ENCODE results near the gene RBM26.

Gene RBM26

DNA sequence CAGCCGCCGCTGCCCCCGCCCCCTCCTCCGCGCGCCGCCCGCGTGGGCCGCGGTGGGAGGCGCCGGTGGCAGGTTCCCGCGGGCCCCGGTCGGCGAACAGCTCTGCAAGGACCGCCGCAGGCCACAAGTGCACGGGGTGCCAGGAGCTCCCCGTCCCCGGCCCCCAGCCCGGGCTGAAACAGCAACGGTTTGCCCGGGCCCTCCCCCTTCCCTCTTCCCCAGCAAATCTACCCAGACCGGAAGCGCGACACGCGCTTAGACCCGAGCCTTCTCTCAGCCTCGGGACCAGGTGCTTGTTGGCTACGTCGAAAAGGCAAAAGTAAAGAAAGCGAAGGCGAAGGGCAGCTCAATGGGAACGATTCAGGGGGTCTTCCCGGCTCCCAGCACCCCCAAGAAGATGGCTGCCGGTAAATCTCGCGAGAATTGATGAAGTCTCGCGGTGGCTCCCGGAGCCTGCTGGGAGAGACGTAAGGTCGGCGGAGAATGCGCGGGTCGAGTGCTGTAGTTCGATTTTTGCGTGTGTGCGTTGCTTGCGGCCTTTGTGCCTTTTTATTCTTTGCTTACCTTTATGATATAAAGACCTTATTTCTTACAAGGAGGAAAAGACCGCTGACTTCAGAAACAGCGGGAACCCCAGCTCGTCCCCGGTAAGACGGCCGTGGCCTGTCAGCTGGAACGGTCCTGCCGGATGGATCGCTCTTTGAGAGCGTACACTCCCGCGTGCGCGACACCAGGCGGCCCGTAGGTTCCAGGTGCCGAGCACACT lies at the start of gene RBM26:
Gene RBM26 (minus strand): TSS at position 425 of the 766 bp plus-strand sequence. CDS start 481 bp downstream, outside the sequence.
- peak; percentile 83 for DNase-seq

- DNase-seq = no peak
These were observed 49.3 kb upstream of the RBM26 start for GRCh38 chr13:79455331-79455730.

- DNase-seq = no peak
These were observed 46.3 kb upstream of the RBM26 start for GRCh38 chr13:79452239-79452913.

- DNase-seq = no peak
These were observed 45.5 kb upstream of the RBM26 start for GRCh38 chr13:79451500-79451962.

DNA sequence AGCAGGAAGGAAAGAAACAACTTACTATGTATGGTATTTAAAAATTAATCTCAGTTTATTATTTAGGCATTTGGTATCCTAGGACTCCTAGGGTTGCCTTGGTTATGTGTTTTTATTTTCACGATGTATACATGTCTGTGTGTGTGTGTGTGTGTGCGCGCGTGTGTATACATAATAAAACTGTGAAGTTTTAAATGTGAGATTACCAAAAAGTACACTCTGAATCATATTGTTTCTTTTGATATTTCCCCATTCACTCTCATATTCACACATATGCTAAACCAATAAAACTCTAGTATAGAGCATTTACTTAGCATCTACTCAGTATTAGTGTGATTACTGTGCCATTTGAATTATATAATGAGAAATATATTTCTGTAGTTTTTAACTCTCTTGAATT lies 44.1 kb upstream of the RBM26 start:
- no peak for DNase-seq

GRCh38 chr13:79448413-79448812 lies 42.4 kb upstream of the RBM26 start:
- DNase-seq = no peak

GRCh38 chr13:79447741-79448140 lies 41.7 kb upstream of the RBM26 start:
- DNase-seq = no peak

- DNase-seq = no peak
These were observed 41.1 kb upstream of the RBM26 start for GRCh38 chr13:79447141-79447540.

- DNase-seq = no peak
These were observed 40.1 kb upstream of the RBM26 start for GRCh38 chr13:79445968-79446645.

- DNase-seq = no peak
These were observed 36.7 kb upstream of the RBM26 start for GRCh38 chr13:79442706-79443105.

- DNase-seq = no peak
These were observed 36.2 kb upstream of the RBM26 start for GRCh38 chr13:79442221-79442620.

- DNase-seq = no peak
These were observed 35.0 kb upstream of the RBM26 start for GRCh38 chr13:79440958-79441528.

GRCh38 chr13:79439275-79439674 lies 33.2 kb upstream of the RBM26 start:
- DNase-seq = no peak

- DNase-seq = no peak
These were observed 29.5 kb upstream of the RBM26 start for GRCh38 chr13:79435561-79435990.

GRCh38 chr13:79434556-79434955 lies 28.5 kb upstream of the RBM26 start:
- DNase-seq = no peak

DNA sequence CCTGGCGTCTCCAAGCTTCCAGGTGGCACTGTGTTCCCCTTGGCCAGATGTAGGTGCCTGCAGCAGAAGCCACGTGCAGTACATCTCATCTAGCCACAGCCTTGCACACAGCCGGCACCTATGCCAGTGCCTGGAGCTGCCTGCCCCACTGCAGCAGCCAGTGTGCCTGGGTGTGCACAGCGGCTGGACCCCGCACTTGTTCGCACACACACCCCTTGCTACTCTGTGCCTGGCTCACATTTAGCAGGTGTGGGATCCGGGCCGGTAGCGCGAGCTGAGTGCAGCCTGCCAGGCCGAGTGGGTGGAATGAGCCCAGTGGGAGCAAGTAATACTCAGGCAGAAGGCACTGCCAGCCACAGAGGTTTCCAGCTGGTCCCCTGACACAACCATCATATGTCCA lies 26.9 kb upstream of the RBM26 start:
- no peak for DNase-seq

DNA sequence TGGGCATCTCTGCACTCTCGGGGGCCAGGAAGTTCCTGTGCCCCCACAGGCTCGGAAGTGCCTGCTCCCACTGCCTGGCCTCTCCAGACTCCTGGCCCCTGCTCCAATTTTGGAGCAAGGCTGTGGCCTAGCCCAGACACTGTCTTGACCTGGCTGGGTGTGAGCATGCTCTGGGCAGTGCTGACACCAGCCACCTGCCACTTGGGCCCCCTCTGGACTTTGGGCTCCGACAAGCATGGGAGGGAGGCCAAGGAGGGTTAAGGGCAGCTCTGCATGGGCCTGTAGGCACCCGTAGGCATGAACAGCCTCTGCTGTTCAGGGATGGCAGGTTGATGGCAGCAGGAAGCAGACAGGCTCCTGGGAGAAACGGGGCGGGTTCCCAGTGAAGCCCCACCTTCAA lies 26.0 kb upstream of the RBM26 start:
- no peak for DNase-seq

DNA sequence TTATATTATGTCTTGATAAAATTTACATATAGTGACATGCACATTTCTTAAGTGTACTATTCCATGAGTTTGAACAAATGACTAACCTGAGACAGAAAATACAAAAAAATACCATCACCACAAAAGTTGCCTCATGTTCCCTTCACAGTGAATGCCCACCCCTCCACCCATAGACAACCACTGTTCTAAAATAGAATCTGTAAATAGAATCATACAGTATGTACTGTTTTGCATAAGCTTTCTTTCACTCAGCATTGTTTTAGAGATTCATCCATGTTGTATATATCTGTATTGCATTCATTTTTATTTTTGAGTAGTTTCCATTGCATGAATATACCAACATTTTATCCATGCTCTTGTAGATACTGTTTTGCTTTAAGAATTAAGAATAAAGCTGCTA lies 23.3 kb upstream of the RBM26 start:
- DNase-seq = no peak

DNA sequence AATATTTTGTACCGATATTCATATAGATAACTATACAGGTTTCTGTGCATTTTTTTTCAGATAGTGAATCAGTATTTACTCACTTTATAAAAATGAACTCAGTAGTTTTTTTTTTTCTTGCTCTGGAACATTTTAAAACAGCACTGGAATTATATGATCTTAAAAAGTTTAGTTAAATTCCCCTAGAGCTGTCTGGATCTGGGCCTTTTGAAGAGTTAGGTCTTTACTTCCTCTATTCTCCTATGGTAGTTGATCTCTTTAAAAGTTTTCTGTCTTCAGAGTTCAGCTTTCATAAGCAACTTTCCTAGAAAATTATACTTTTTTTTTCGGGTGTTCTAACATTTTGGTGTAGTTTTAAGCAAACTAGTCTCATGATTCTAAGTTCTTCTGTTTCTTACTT lies 21.8 kb upstream of the RBM26 start:
- DNase-seq = no peak

GRCh38 chr13:79427265-79427664 lies 21.2 kb upstream of the RBM26 start:
- DNase-seq = no peak

- peak; percentile 33 for DNase-seq
These were observed 18.0 kb upstream of the RBM26 start for GRCh38 chr13:79423801-79424642.

GRCh38 chr13:79423340-79423739 lies 17.3 kb upstream of the RBM26 start:
- no peak for DNase-seq

All from NCI-H1048 (cell line).